GM12874 (cell line): ENCODE data around the gene THEM4.

Source experiments
- TF ChIP-seq, protein P1 (sequence below): IDR thresholded peaks from 2 replicates; pipeline ENCODE4 v1.5.1; 2011; ENCODE audit warnings: low read depth, mild to moderate bottlenecking, control low read depth, low read length, moderate library complexity; ENCODE audit not compliant: insufficient read depth

The THEM4 gene

DNA sequence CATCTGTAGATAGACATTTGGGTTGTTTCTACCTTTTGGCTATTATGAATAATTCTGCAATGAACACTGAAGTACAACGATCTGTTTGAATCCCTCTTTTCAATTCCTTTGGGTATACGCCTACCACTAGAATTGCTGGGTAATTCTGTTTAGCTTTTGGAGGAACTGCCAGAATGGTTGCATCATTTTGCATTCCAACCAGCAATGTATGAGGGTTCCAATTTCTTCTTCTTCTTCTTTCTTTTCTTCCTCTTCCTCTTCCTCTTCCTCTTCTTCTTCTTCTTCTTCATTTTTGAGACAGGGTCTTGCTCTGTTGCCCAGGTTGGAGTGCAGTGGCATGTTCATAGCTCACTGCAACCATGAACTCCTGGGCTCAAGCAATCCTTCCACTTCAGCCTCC is 42.0 kb downstream of the THEM4 start:
- TF ChIP-seq, protein P1, sequence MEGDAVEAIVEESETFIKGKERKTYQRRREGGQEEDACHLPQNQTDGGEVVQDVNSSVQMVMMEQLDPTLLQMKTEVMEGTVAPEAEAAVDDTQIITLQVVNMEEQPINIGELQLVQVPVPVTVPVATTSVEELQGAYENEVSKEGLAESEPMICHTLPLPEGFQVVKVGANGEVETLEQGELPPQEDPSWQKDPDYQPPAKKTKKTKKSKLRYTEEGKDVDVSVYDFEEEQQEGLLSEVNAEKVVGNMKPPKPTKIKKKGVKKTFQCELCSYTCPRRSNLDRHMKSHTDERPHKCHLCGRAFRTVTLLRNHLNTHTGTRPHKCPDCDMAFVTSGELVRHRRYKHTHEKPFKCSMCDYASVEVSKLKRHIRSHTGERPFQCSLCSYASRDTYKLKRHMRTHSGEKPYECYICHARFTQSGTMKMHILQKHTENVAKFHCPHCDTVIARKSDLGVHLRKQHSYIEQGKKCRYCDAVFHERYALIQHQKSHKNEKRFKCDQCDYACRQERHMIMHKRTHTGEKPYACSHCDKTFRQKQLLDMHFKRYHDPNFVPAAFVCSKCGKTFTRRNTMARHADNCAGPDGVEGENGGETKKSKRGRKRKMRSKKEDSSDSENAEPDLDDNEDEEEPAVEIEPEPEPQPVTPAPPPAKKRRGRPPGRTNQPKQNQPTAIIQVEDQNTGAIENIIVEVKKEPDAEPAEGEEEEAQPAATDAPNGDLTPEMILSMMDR = no peak

DNA sequence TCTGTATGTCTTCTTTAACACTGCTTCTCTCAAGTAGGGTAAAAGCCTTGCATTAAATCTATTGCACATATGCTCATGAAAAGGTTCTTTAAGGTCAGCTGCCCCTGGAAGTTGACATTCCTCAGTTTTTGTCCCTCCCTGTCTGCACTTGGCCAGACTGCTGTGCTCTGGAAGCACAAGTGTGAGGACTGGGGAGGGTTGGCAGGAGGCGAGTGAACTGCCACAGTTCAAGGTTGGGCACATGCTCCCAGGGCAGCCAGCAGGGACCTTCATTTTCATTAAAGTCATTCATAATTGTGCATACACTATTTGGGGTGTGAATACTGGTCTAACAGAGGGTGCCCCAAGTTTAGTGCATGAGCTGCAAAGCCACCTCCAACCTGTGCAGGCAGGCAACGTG is 44.9 kb downstream of the THEM4 start:
- TF ChIP-seq, protein P1 = no peak

DNA sequence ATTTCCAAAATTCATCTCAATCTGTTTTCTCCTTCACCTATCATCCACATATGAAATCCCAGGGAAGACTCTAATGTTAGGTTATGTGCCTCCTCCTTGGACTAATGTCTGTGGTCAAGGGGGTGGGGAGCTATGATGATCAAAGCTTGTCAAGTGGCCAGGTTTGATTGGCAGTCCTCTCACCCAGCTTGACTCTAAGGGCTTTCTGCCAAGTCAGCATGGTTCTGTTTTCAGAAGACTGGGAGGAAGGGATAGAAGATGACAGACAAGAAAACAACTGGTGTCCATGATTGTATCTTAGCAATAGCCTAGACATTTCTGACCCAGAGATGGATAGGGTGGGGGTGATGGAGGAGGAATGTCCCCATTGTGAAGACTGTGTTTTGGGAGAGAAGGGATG is 46.7 kb downstream of the THEM4 start:
- TF ChIP-seq, protein P1 = no peak

DNA sequence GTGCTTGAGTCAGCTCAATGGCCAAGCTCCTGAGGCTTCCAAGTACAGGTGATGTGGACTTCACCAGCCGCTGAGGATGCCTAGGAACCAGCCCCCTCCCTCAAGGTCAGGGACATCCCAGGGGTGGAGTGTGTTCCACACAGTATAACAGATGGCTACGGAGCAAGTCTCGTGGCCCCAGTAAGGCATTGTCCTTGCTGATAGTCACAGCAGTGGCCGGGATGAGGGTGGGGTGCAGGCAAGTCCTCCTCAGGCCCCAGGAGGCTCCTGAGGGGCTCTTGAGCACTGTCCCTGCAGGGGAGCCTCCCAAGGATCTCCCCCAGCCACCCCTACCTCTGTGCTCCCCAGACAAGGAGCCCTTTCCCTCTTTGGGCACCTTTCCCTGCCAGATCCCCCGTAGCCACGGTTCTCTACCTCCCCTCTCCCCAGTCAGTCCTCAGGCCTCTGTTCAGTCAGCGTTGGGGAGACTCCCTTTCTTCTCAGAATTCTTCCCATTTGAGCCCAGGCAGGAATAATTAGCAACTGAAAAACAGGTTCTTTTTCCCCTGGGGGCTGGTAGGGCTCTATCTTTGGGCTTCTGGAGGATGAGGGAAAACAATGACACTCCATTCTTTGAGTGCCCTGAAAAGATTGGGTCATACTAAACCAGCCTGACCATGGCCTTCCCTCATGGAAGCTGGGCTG is 48.7 kb downstream of the THEM4 start:
- TF ChIP-seq, protein P1 = no peak

DNA sequence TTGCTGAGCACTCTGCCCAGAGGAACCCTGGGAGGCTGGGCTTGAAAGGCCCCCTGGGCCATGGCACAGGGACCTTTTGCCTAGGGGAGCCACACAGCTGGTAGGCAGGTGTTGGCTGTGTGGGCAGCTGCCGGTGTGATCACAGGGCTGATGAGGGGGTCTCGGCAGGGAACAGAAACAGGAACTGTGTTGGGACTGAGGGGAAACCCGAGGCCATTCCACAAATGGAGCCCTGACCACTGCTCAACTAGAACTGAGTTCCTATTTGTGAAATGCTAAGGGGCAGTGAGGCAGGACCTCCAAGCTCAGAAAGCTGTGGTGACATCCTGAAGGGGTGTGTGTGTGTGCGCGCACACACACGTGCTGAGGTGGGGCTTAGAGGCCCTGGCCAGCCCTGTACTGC is 49.4 kb downstream of the THEM4 start:
- TF ChIP-seq, protein P1 = no peak

DNA sequence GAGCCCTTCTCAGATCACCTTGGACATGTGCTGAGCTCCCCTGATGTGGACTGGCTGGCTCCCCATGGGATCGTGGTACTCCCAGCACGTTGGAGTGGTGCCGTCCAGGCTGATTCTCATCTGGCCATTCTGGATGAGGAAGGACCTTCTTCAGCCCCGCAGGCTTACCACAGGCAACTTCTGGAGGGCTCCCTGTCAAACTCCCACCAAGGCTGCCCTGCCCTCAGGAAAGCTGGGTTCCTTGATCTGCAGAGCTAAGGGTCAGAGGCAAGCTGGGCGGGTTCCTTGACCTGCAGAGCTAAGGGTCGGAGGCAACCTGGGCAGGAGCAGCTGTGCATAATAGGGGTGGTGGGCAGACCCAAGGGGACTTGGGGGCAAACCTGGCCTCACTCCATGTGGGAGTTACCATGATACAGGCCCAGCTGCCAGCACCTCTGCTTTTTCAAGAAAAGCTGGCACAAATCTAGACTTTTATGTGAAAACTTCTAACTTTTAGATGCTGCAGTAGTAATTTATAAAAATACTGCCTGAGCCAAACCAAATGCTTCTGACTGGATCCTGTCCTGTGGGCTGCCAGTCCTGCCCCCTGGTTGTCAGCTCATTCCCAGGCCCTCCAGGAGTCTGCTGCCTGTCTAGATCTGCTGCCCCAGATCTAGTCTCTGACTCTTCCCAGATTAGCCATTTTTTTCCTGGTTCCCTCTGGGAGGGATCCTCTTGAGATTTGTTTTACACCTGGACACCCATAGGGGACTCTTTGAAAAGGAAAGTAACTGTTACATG is 50.2 kb downstream of the THEM4 start:
- TF ChIP-seq, protein P1 = no peak

DNA sequence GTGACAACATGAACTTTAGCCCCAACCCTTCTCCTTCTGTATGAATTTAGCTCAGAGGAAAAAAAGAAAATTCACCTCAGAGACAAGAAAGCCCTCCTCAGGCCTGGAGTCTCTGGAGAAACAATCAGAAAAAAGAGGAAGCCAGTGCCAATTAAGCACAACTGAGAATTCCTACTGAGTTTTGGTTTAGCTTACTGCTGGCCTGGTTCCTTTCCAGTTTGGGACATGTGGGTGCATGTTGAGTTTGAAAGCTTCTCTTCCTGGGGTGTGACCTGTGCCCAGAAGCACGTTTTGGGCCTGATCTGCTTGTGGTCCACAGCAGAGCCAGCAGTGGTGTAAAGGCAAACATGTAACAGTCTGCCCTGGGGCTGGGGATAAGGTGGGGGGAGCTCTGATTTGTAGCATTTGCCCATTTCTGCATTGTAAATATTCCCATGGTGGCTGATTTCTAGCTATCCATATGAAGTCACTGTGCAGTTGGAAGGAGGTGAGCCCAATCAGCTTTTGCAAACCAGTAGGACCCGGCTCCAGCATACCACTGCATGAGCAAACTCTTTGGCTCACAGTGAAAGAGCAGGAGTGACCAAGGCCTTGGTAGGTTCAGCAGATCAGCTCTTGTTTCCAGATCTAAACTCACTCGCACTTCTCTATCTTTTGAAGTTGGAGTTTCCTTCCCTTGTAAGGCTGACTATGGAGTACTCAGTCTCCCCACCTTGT is 51.1 kb downstream of the THEM4 start:
- TF ChIP-seq, protein P1 = no peak
